GM19193 (cell line): Measurements from ENCODE around the gene CRACDL.

Experiments used
- POLR2A ChIP-seq: IDR thresholded peaks from 4 replicates; pipeline ENCODE4 v1.6.1; 2011; ENCODE audit not compliant: insufficient read depth, insufficient read length; ENCODE audit errors: extremely low read depth

Gene CRACDL

DNA sequence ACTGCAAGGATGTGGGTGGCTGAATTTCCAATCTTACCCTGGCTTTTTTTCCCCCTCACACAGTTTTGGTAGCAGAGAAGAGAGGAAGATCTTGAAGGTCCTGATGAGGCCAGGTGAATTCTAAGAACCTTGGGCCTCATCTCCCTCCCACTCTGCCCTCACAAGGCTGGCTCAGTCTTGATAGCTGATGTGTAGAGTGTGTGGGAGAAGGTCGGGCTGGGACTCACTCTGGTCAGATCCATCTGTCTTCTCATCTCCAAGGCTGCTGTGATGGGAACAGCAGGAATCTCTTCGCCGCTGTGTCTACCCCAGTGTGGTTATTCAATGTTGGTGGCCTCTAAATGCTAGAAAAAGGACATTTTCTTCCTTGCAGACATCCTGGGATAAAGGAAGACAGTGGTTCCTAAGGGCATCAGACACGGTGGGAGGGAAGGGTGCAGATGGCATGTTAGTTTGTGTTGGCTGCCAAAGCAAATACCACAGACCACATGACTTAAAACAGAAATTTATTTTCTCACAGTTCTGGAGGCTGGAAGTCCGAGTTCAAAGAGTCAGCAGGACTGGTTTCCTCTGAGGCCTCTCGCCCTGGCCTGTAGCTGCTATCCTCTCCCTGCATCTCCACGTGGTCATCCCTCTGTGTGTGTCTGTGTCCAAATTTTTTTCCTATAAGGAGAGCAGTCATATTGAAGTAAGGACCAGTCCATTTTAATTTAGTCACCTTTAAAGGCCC is 167.5 kb downstream of the CRACDL start:
- TF ChIP-seq POLR2A = no peak

DNA sequence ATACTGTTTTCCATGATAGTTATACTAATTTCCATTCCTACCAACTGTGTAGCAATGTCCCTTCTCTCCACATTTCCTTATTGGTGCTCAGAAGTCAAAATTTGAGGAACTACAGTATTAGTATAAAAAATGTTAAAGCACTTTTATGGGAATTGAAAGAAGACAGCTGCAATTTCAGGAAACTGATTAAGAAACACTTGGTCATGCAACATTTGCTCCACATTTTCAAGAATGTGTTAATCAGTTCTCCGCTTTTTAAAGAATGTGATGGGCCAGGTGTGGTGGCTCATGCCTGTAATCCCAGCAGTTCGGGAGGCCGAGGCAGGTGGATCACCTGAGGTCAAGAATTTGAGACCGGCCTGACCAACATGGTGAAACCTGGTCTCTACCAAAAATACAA is 171.5 kb downstream of the CRACDL start:
- TF ChIP-seq POLR2A = no peak

- no peak for TF ChIP-seq POLR2A
These were observed 172.6 kb downstream of the CRACDL start for GRCh38 chr2:98763209-98763951.

DNA sequence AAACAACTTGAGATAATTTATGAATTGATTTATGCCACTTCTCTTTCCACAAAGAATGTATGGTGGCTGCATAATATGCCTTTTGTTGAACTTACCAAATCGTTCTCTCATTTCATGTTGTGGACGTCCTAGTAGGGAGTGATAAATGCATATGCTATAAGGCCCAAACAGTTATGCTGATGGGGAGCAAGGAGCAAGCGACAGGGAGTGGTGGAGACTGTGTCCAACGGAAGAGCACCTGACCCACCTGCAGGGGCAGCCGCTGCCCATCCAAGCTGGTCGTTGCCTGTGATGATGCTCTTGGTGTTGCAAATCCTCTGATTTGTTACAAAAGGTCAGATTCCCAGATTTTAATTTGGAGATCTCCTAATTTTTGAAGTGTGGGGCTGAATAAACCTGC is 174.1 kb downstream of the CRACDL start:
- no peak for TF ChIP-seq POLR2A

DNA sequence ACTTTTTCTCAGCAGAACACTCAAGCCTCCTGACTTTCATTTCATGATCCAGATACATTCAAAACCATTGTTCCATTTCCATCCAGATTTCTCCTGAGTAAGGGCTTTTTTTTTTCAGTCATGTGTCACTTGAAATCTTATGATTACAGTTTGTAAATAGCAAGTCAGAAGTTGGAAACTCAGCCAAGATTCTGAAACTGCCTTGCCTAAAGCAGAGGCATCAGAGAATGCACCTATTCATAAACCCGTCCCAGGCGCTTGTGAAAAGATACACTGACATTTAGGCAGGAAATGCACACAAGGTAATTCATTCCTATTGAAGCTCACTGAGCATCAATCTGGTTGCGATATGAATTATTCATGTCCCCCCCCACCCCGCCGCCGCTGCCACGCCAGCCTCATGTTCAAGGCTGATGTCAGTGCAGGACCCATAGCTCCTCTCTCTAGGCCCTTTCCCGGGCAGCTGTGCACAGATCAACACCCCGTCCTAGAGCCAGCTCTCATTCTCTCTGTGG is 174.7 kb downstream of the CRACDL start:
- TF ChIP-seq POLR2A = no peak

DNA sequence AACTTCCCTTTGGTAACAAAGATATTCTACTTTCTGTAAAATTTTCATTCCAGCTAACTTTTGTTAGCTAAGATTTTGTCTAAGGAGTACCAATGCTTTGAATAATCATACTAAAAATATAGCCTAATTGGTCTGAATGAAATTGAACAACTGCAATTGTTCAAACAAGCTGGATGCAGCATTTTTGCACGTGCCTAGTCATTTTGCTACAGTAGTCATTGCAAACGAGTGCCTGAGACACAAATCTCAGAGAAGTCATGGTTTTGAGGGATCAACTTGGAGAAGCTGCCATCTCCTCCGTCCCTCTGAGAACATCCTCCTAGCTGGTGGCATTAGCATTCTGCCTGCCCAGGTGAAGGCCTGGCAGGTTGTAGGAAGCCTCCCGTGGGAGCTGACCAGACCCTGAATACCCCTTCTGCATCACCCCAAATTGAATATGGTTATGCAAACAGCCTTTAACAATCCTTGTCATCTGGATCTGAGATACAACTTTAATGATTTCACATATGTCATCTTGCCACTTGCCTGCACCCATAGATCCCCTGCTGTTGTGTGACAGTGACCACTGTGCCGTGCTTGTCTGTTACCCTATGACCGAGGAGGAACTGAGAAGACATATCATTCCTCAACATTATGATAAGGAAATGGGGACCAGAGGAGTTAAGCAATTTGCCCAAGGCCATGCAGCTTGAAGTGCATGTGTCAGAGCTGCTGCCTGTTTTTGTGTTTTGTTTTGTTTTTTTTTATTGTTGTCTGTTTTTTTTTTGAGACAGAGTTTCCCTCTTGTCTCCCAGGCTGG is 176.0 kb downstream of the CRACDL start:
- TF ChIP-seq POLR2A = no peak

- TF ChIP-seq POLR2A = no peak
These were observed 176.7 kb downstream of the CRACDL start for GRCh38 chr2:98759338-98759737.

DNA sequence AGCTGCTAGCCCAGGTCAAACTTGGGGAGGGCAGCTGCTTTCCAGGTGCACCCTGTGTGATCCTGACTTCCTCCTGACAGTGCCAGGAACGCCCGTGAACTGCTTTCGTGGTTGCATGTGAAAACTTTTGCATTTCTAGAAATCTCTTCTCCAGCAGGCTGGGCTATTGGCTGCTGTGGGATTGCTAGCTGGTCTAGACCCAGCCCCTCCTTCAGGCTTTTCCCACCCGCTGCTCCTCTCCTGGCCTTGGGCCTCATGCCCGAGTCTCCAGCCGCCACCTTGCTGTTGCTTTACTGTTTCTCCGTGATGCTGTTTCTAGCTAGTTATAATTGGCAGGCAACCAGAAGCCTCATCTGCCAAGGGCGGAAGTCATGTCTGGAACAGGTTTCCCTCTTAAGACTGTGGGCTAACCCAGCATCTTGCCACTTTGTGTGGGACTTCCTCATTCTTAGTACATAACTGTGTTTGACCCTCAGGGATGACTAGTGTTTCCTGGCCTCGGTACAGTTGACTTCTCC is 178.1 kb downstream of the CRACDL start:
- peak; percentile 40 for TF ChIP-seq POLR2A

DNA sequence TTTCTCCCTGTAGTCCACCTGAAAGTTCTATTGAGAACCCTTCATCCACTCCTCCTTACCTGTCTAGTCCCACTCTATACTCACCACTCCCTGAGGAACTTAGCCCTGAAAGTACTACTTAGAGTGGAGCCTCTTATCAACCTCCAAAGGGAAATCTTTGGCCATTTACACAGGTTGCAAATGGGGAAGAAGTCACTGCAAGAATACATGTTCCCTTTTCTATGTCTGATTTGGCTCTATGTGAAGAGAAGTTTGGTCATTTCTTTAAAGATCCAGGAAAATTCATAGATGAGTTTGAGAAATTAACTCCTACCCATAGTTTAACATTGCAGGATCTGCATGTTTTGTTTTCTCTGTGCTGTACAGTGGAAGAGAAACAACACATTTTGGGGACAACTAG is 182.2 kb downstream of the CRACDL start:
- TF ChIP-seq POLR2A = no peak

GRCh38 chr2:98751748-98752147 is 184.3 kb downstream of the CRACDL start:
- no peak for TF ChIP-seq POLR2A

DNA sequence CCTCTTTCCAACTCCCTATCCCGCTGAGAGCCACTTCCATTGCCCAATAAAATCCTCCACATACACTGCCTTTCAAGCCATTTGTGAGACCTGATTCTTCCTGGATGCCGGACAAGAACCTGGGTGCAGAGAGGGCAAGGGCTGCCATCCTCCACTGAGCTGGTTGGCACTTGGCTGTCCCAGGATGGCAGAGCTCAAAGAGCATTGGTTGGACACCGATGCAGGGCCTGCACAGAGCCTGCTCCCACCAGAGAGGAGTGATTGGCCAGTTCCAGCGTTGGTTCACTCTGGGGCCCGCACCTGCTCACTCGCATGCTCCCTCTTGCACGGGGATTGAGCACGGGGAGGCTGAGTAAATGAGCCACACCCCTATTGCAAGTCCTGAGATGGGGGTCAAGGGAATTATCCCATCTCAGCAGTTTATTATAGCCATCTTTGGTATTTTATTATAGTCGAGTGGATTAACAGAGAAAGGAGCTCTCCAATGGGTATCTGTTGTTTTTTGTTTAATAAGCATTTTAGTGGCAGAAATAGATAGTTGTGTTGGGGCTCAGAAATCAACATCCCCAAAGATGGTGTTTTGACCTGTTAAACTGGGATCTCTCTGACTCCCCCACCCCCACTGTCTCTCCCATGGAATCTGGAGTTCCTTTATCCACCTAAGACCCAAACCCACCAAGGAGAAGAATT is 185.3 kb downstream of the CRACDL start:
- no peak for TF ChIP-seq POLR2A

DNA sequence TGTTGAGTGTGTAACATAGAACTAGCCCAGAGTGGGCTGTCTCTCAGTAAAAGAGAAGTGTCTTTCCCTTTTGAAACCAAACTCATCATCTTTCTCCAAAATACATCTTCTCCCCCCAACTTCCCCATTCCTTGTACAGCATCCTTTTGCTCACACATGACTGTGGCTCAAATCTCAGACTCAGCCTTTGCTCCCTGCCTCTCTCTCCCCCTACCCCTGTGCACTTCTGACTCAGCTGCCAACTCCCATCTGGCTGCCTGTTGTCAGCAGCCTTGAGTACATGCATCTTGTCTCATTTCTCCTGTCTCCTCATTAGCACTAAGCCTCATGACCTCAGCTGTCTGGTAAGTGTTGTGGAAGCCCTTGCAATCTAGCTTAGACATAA is 187.0 kb downstream of the CRACDL start:
- TF ChIP-seq POLR2A = no peak

DNA sequence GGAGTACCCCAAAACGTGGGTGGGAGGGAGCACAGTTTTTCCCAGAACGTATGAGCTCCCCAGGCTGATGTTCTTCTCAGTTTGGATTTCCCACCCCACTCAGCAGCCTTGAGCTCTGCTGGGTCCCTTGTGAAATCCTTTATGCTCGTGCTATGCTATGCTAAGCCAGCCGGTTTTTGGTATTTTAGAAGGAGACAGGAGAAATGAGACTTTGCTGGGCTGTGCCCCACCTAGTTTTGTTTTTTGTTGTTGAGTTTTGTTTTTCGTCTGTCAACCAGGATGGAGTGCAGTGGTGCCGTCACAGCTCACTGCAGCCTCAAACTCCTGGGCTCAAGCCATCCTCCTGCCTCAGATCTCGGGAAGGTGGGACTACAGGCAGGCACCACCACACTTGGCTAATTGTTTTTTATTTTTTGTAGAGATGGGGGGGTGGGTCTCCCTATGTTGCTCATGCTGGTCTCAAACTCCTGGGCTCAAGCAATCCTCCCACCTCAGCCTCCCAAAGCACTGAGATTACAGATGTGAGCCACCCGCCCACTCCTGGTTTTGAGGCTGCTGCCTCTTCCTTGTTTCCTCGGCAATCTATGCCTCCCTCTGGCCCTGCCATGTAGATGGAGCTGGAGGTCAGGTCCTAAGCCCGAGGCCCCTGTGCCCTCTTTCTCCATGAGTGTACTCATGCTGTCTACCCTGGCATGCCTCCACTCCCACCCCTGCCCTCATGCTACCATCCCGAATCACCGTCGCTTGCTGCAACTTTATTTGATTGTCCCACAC is 187.5 kb downstream of the CRACDL start:
- TF ChIP-seq POLR2A = no peak

- no peak for TF ChIP-seq POLR2A
These were observed 188.1 kb downstream of the CRACDL start for GRCh38 chr2:98747888-98748287.

DNA sequence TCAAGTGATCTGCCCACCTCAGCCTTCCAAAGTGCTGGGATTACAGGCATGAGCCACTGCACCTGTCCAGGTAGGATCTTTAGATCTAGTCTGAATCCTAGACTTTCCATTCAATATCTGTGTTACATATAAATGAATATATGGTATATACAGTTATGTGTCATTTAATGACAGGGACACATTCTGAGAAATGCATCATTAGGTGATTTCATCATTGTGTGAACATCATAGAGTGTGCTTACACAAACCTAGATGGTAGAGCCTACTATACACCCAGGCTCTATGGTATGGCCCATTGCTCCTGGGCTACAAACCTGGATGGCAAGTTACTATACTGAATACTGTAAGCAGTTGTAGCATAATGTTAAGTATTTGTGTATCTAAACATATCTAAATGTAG is 189.6 kb downstream of the CRACDL start:
- TF ChIP-seq POLR2A = no peak

GRCh38 chr2:98744595-98744994 is 191.4 kb downstream of the CRACDL start:
- no peak for TF ChIP-seq POLR2A
